HepG2 (cell line): ENCODE measurements around the gene KCTD16. TPM values are rescaled to one million over a fixed set of nuclear protein-coding genes. Genes with fewer than 3 reads are reported as not detected.

Experiments
- ATAC-seq: fragments of 200-7000 bp; cut with Tn5 transposase; 3 replicates; pipeline ENCODE4 v1.9.1; 2020; ENCODE audit warnings: mild to moderate bottlenecking, moderate library complexity
- BruUV-seq: library from RNA; stranded (reverse); fragments of 400-500 nt; replicated peaks from 2 replicates; lab custom pipeline; 2021; lab: Mats Ljungman, UMichigan
- CTCF ChIA-PET: fragments of 300-600 bp; formaldehyde crosslinking; extraction: SDS; loops from one replicate; lab custom pipeline; 2021; ENCODE audit warnings: low total read pairs, inconsistent platforms, low intra/inter-chr PET ratio; lab: Yijun Ruan, JAX
- POLR2A ChIA-PET: fragments of 350-600 bp; sonication (Branson Sonifier 250); formaldehyde crosslinking; loops from one replicate; lab custom pipeline; 2020; ENCODE audit warnings: antibody characterized with exemption, inconsistent platforms; lab: Yijun Ruan, JAX
- DNase-seq: peaks from one replicate; pipeline ENCODE4 v3.0.0-alpha.2; 2015; ENCODE audit warnings: low spot score
- FAIRE-seq: peaks from 3 replicates; lab custom pipeline; 2011; peaks lifted over from hg19 to GRCh38; lab: Jason Lieb, UNC
- H2AFZ ChIP-seq: one replicate; pipeline ENCODE4 v1.6.1; 2011; ENCODE audit warnings: low read length, inconsistent platforms
- H3K27ac ChIP-seq: fragments of 300-600 bp; 3 replicates; pipeline ENCODE4 v1.8.0; 2011; ENCODE audit warnings: mixed run types, mild to moderate bottlenecking, mixed read lengths, low read length, inconsistent platforms; ENCODE audit not compliant: insufficient read depth; ENCODE audit errors: extremely low read length
- H3K27me3 ChIP-seq, 2 experiments: fragments of 200-600 bp in 1 of 2; 2 replicates in 1 of 2; 3 replicates in 1 of 2; pipeline versions ENCODE4 v1.6.0 to v1.8.0; 2011; ENCODE audit warnings: low read length in 2 of 2, mild to moderate bottlenecking in 2 of 2, moderate library complexity in 2 of 2, inconsistent platforms in 1 of 2; ENCODE audit not compliant: insufficient read depth in 2 of 2, control insufficient read depth in 1 of 2
- H3K36me3 ChIP-seq, 2 experiments: fragments of 200-600 bp in 1 of 2; replicated peaks in 1 of 2; 2 replicates in 1 of 2; 3 replicates in 1 of 2; pipeline versions ENCODE4 v1.5.1 to v1.8.0; 2011; ENCODE audit warnings: low read length in 2 of 2, inconsistent platforms in 1 of 2; ENCODE audit not compliant: insufficient read depth in 2 of 2, control insufficient read depth in 1 of 2
- H3K4me1 ChIP-seq: 2 replicates; pipeline ENCODE4 v1.5.1; 2012; ENCODE audit warnings: low read length, inconsistent platforms; ENCODE audit not compliant: insufficient read depth
- H3K4me2 ChIP-seq: 2 replicates; pipeline ENCODE4 v1.6.0; 2011; ENCODE audit warnings: low read depth, low read length, inconsistent platforms
- H3K4me3 ChIP-seq, 3 experiments: fragments of 200-600 bp in 1 of 3; sonication (generic), shearing (Covaris generic) in 1 of 3; replicated peaks in 1 of 3; 2 replicates each; pipeline ENCODE4 v1.5.1; 2011 to 2016; ENCODE audit warnings: low read length in 3 of 3, inconsistent platforms in 2 of 3, low read depth in 2 of 3, mild to moderate bottlenecking in 2 of 3, control low read depth in 1 of 3, mixed read lengths in 1 of 3; ENCODE audit not compliant: insufficient read depth in 1 of 3
- H3K79me2 ChIP-seq: one replicate; pipeline ENCODE4 v1.6.1; 2011; ENCODE audit warnings: low read length, inconsistent platforms; ENCODE audit not compliant: insufficient read depth
- H3K9ac ChIP-seq: 2 replicates; pipeline ENCODE4 v1.6.0; 2011; ENCODE audit warnings: mild to moderate bottlenecking, low read depth, low read length, inconsistent platforms; ENCODE audit not compliant: insufficient read depth
- H3K9me3 ChIP-seq: 2 replicates; pipeline ENCODE4 v1.5.1; 2012; ENCODE audit warnings: mild to moderate bottlenecking, low read length
- H4K20me1 ChIP-seq: 2 replicates; pipeline ENCODE4 v1.6.0; 2011; ENCODE audit warnings: inconsistent platforms, mild to moderate bottlenecking, low read length, moderate library complexity; ENCODE audit not compliant: insufficient read depth
- HNF4G ChIP-seq, 2 experiments: sonication (generic) in 1 of 2; formaldehyde crosslinking in 1 of 2; IDR thresholded peaks; 2 replicates each; pipeline versions ENCODE4 v1.4.0 to v1.6.1; 2011 to 2020; ENCODE audit warnings: borderline replicate concordance in 2 of 2, low read depth in 2 of 2, mild to moderate bottlenecking in 2 of 2, low read length in 1 of 2, missing genetic modification reagents in 1 of 2, moderate library complexity in 1 of 2
- KAT8 ChIP-seq: IDR thresholded peaks from 2 replicates; pipeline ENCODE4 v1.6.1; 2016; ENCODE audit warnings: missing genetic modification reagents, missing compliant biosample characterization
- NFE2 ChIP-seq: sonication (generic); formaldehyde crosslinking; IDR thresholded peaks from 2 replicates; pipeline ENCODE4 v1.4.0; 2020; ENCODE audit warnings: missing genetic modification reagents
- SIN3A ChIP-seq: IDR thresholded peaks from 2 replicates; pipeline ENCODE4 v1.6.1; 2011; ENCODE audit warnings: low read depth, mild to moderate bottlenecking, control low read depth, low read length, borderline replicate concordance
- TEAD3 ChIP-seq: optimal IDR thresholded peaks from 2 replicates; pipeline ENCODE3; 2016; ENCODE audit warnings: borderline replicate concordance
- ZNF282 ChIP-seq: fragments of 450-650 bp; IDR thresholded peaks from 2 replicates; pipeline ENCODE4 v1.6.1; 2018; ENCODE audit not compliant: partially characterized antibody
- ZNF616 ChIP-seq: sonication (generic); formaldehyde crosslinking; IDR thresholded peaks from 2 replicates; pipeline ENCODE4 v1.5.0; 2020; ENCODE audit warnings: low read depth, mild to moderate bottlenecking, missing genetic modification reagents
- ZNF772 ChIP-seq: sonication (generic); formaldehyde crosslinking; IDR thresholded peaks from 2 replicates; pipeline ENCODE4 v1.5.0; 2020; ENCODE audit warnings: mild to moderate bottlenecking, missing genetic modification reagents
- whole genome bisulfite sequencing: methylation state at CpG from one replicate; pipeline ENCODE4 v1.1.6; 2017; ENCODE audit warnings: low lambda C conversion rate; 5-methylcytosine and 5-hydroxymethylcytosine counted together
- in situ Hi-C: cut with HindIII; loops from 2 replicates; pipeline ENCODE4 v1.10.0; 2017; ENCODE audit warnings: low pct_unique_long_range_greater_than_20kb; ENCODE audit not compliant: extremely low pct_ligation_motif_present
- intact Hi-C: fragments of 100-400 bp; cut with micrococcal nuclease; formaldehyde crosslinking; loops from one replicate; pipeline ENCODE4 v1.10.0; 2022; ENCODE audit not compliant: unreplicated experiment
- polyA plus RNA-seq, 8 experiments: library from polyadenylated mRNA; depleted of rRNA in 3 of 8; stranded (reverse) in 7 of 8; unstranded in 1 of 8; fragments of >200 nt; fragmentation: Illumina TruSeq in 4 of 8; extraction: Trizol in 4 of 8; gene quantifications; 2 replicates each; pipeline versions ENCODE4 v1.2.1 to v1.2.3, GENCODE V29; 2011 to 2016; ENCODE audit warnings: low read depth in 4 of 8, missing spikeins in 1 of 8, mixed read lengths in 1 of 8; ENCODE audit not compliant: insufficient read depth in 1 of 8
- total RNA-seq, 5 experiments: library from RNA; depleted of rRNA; stranded (reverse); fragments of >200 nt; fragmentation: Illumina TruSeq; extraction: Trizol; gene quantifications; 2 replicates each; pipeline ENCODE4 v1.2.3, GENCODE V29; 2016; ENCODE audit warnings: low read depth in 1 of 5
- TF ChIP-seq, protein P1 (sequence below): sonication (generic); formaldehyde crosslinking; IDR thresholded peaks from 2 replicates; pipeline ENCODE4 v1.8.1; 2023; ENCODE audit warnings: mild to moderate bottlenecking, missing genetic modification reagents
- TF ChIP-seq, protein P2 (sequence below): sonication (generic); formaldehyde crosslinking; IDR thresholded peaks from 2 replicates; pipeline ENCODE4 v1.5.1; 2020; ENCODE audit warnings: missing genetic modification reagents, mild to moderate bottlenecking, borderline replicate concordance
- TF ChIP-seq, protein P3 (sequence below): sonication (generic); formaldehyde crosslinking; IDR thresholded peaks from 2 replicates; pipeline ENCODE4 v1.4.0; 2020; ENCODE audit warnings: missing genetic modification reagents, borderline replicate concordance
- TF ChIP-seq, protein P4 (sequence below): sonication (generic); formaldehyde crosslinking; IDR thresholded peaks from 2 replicates; pipeline ENCODE4 v1.4.0; 2020; ENCODE audit warnings: missing genetic modification reagents, mild to moderate bottlenecking, borderline replicate concordance
- TF ChIP-seq, protein P5 (sequence below): sonication (generic); formaldehyde crosslinking; IDR thresholded peaks from 2 replicates; pipeline ENCODE4 v1.9.0; 2022; ENCODE audit warnings: low read depth, missing genetic modification reagents

The KCTD16 gene
- total and polyA plus RNA-seq, 2 of the 13 experiments (the other 11 are each of a cell fraction or from before 2014, with no cell fraction given), result 0.02 to 0.09 TPM

DNA sequence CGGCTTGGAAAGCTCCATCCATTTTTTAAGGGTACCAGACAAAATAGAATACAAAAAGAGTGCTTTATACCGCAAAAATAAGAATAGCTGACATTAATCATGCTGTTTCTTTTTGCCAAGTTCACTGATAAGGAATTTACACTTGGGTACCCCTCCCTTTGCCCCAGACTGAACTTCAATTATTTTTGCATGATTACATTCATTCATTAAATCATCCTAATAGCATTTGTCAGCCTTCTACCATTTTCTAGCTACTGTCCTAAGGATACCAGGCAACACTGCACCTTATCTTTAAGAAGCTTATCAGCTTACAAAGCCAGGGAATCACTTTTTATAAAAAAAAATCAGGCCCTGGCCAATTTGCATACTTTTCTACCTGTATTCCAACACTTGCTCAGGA is 48.6 kb upstream of the KCTD16 start:
- H3K9ac ChIP-seq, result no peak overlapping the region
- H2AFZ ChIP-seq, result no peak overlapping the region

More for the DNA sequence above, 48.6 kb upstream of the KCTD16 start:
- FAIRE-seq (no peak), ATAC-seq (no peak), DNase-seq (no peak)
- Histone ChIP-seq H3K4me2 (no peak overlapping the region), H3K27ac (no peak overlapping the region), H4K20me1 (no peaks in the 10 kb centered on the region), H3K79me2 (no peaks in the 10 kb centered on the region), H3K9me3 (no peaks in the 10 kb centered on the region), H3K36me3 (no peaks in the 10 kb centered on the region), H3K27me3 (no peaks in the 10 kb centered on the region), H3K4me3 (no peak overlapping the region), H3K4me1 (no peaks in the 10 kb centered on the region)
- CTCF ChIA-PET, result no interaction called here
- TF ChIP-seq, protein P1, sequence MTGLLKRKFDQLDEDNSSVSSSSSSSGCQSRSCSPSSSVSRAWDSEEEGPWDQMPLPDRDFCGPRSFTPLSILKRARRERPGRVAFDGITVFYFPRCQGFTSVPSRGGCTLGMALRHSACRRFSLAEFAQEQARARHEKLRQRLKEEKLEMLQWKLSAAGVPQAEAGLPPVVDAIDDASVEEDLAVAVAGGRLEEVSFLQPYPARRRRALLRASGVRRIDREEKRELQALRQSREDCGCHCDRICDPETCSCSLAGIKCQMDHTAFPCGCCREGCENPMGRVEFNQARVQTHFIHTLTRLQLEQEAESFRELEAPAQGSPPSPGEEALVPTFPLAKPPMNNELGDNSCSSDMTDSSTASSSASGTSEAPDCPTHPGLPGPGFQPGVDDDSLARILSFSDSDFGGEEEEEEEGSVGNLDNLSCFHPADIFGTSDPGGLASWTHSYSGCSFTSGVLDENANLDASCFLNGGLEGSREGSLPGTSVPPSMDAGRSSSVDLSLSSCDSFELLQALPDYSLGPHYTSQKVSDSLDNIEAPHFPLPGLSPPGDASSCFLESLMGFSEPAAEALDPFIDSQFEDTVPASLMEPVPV (CRISPR knock-in tag), result no peak
- TF ChIP-seq, protein P2, sequence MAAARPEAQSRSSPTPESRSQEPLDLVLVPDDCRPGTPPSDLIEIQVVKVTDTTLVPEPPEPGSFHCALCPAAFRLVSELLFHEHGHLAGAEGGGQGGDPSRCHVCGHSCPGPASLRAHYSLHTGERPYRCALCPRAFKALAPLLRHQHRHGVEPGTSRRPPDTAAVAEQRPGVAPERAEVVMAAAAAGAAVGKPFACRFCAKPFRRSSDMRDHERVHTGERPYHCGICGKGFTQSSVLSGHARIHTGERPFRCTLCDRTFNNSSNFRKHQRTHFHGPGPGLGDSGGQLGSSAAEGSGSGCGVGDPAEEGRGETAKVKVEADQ (CRISPR knock-in tag), result no peak
- TF ChIP-seq ZNF616 (CRISPR knock-in tag) (no peak), HNF4G (IDR thresholded peaks at IDR 0.05; ENCODE audit: borderline replicate concordance, low read depth, low read length) (no peak), HNF4G (CRISPR knock-in tag; IDR thresholded peaks at IDR 0.05; ENCODE audit: borderline replicate concordance, low read depth) (no peak), KAT8 (CRISPR knock-in tag) (no peak), NFE2 (CRISPR knock-in tag) (no peak), ZNF772 (CRISPR knock-in tag) (no peak), ZNF282 (no peak), SIN3A (no peak), TEAD3 (CRISPR knock-in tag) (no peak)
- TF ChIP-seq, protein P3, sequence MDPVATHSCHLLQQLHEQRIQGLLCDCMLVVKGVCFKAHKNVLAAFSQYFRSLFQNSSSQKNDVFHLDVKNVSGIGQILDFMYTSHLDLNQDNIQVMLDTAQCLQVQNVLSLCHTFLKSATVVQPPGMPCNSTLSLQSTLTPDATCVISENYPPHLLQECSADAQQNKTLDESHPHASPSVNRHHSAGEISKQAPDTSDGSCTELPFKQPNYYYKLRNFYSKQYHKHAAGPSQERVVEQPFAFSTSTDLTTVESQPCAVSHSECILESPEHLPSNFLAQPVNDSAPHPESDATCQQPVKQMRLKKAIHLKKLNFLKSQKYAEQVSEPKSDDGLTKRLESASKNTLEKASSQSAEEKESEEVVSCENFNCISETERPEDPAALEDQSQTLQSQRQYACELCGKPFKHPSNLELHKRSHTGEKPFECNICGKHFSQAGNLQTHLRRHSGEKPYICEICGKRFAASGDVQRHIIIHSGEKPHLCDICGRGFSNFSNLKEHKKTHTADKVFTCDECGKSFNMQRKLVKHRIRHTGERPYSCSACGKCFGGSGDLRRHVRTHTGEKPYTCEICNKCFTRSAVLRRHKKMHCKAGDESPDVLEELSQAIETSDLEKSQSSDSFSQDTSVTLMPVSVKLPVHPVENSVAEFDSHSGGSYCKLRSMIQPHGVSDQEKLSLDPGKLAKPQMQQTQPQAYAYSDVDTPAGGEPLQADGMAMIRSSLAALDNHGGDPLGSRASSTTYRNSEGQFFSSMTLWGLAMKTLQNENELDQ (CRISPR knock-in tag), result no peak
- TF ChIP-seq, protein P4, sequence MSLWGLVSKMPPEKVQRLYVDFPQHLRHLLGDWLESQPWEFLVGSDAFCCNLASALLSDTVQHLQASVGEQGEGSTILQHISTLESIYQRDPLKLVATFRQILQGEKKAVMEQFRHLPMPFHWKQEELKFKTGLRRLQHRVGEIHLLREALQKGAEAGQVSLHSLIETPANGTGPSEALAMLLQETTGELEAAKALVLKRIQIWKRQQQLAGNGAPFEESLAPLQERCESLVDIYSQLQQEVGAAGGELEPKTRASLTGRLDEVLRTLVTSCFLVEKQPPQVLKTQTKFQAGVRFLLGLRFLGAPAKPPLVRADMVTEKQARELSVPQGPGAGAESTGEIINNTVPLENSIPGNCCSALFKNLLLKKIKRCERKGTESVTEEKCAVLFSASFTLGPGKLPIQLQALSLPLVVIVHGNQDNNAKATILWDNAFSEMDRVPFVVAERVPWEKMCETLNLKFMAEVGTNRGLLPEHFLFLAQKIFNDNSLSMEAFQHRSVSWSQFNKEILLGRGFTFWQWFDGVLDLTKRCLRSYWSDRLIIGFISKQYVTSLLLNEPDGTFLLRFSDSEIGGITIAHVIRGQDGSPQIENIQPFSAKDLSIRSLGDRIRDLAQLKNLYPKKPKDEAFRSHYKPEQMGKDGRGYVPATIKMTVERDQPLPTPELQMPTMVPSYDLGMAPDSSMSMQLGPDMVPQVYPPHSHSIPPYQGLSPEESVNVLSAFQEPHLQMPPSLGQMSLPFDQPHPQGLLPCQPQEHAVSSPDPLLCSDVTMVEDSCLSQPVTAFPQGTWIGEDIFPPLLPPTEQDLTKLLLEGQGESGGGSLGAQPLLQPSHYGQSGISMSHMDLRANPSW (CRISPR knock-in tag), result no peak
- TF ChIP-seq, protein P5, sequence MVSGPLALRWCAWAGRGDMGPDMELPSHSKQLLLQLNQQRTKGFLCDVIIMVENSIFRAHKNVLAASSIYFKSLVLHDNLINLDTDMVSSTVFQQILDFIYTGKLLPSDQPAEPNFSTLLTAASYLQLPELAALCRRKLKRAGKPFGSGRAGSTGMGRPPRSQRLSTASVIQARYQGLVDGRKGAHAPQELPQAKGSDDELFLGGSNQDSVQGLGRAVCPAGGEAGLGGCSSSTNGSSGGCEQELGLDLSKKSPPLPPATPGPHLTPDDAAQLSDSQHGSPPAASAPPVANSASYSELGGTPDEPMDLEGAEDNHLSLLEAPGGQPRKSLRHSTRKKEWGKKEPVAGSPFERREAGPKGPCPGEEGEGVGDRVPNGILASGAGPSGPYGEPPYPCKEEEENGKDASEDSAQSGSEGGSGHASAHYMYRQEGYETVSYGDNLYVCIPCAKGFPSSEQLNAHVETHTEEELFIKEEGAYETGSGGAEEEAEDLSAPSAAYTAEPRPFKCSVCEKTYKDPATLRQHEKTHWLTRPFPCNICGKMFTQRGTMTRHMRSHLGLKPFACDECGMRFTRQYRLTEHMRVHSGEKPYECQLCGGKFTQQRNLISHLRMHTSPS (CRISPR knock-in tag), result no peak
- in situ Hi-C loops, result no loop called here
- BruUV-seq, result no TSS peak
- WGBS, result 14% methylated on average over 2 of the region's 2 CpGs
- intact Hi-C loops, result no loop called here
- POLR2A ChIA-PET, result no interaction called here
